ENCODE measurements around the gene BCOR. TPM values are rescaled to one million over a fixed set of nuclear protein-coding genes. Genes with fewer than 3 reads are reported as not detected.

Gene BCOR
- total RNA-seq, 1 donor from 2014 or later: 15.1 TPM

- DNase-seq: no peak
- Histone ChIP-seq H3K9me3 (replicated peaks) (peaks cover 14% of the 10 kb centered on the region), H3K4me3 (no peak overlapping the region), H3K27me3 (ENCODE audit: low read depth) (no peaks in the 10 kb centered on the region), H3K36me3 (no peaks in the 10 kb centered on the region), H3K27ac (replicated peaks) (no peak overlapping the region), H3K4me1 (no peaks in the 10 kb centered on the region)
- intact Hi-C loops (cut with micrococcal nuclease): no loop called here
- no peak for TF ChIP-seq CTCF (IDR thresholded peaks at IDR 0.05; ENCODE audit: borderline replicate concordance)
Observed at GRCh38 chrX:40039887-40040286, 57.9 kb downstream of the BCOR start.

GRCh38 chrX:40037367-40037766 is 60.4 kb downstream of the BCOR start:
- DNase-seq: no peak
- Histone ChIP-seq H3K4me1 (no peaks in the 10 kb centered on the region), H3K27ac (replicated peaks) (no peak overlapping the region), H3K9me3 (replicated peaks) (peaks cover 6% of the 10 kb centered on the region), H3K36me3 (no peaks in the 10 kb centered on the region), H3K27me3 (ENCODE audit: low read depth) (no peaks in the 10 kb centered on the region), H3K4me3 (no peak overlapping the region)
- intact Hi-C loops (cut with micrococcal nuclease): no loop called here
- no peak for TF ChIP-seq CTCF (IDR thresholded peaks at IDR 0.05; ENCODE audit: borderline replicate concordance)

- no peak for DNase-seq
- H3K27ac ChIP-seq (replicated peaks): no peak overlapping the region
- H3K4me1 ChIP-seq: no peaks in the 10 kb centered on the region
- no peak overlapping the region for H3K4me3 ChIP-seq
- intact Hi-C loops (cut with micrococcal nuclease): no loop called here
- H3K36me3 ChIP-seq: no peaks in the 10 kb centered on the region
- peaks cover 6% of the 10 kb centered on the region for H3K9me3 ChIP-seq (replicated peaks)
- no peaks in the 10 kb centered on the region for H3K27me3 ChIP-seq (ENCODE audit: low read depth)
- no peak for TF ChIP-seq CTCF (IDR thresholded peaks at IDR 0.05; ENCODE audit: borderline replicate concordance)
Observed at GRCh38 chrX:40035726-40036125, 62.0 kb downstream of the BCOR start.

GRCh38 chrX:40031911-40032310 is 65.8 kb downstream of the BCOR start:
- H3K9me3 ChIP-seq (replicated peaks): no peaks in the 10 kb centered on the region
- H3K27me3 ChIP-seq (ENCODE audit: low read depth): no peaks in the 10 kb centered on the region
- TF ChIP-seq CTCF (IDR thresholded peaks at IDR 0.05; ENCODE audit: borderline replicate concordance): no peak
- H3K36me3 ChIP-seq: no peaks in the 10 kb centered on the region
- no peak overlapping the region for H3K27ac ChIP-seq (replicated peaks)
- H3K4me3 ChIP-seq: no peak overlapping the region
- H3K4me1 ChIP-seq: no peaks in the 10 kb centered on the region
- DNase-seq: no peak
- intact Hi-C loops (cut with micrococcal nuclease): no loop called here

GRCh38 chrX:40030205-40030604 is 67.6 kb downstream of the BCOR start:
- Histone ChIP-seq H3K9me3 (replicated peaks) (no peaks in the 10 kb centered on the region), H3K27ac (replicated peaks) (no peak overlapping the region), H3K4me1 (no peaks in the 10 kb centered on the region), H3K36me3 (no peaks in the 10 kb centered on the region), H3K27me3 (ENCODE audit: low read depth) (no peaks in the 10 kb centered on the region), H3K4me3 (no peak overlapping the region)
- TF ChIP-seq CTCF (IDR thresholded peaks at IDR 0.05; ENCODE audit: borderline replicate concordance): no peak
- intact Hi-C loops (cut with micrococcal nuclease): no loop called here
- no peak for DNase-seq

GRCh38 chrX:40022421-40022820 is 75.3 kb downstream of the BCOR start:
- Histone ChIP-seq H3K9me3 (replicated peaks) (peaks cover 6% of the 10 kb centered on the region), H3K27me3 (ENCODE audit: low read depth) (no peaks in the 10 kb centered on the region), H3K4me3 (no peak overlapping the region), H3K4me1 (no peaks in the 10 kb centered on the region), H3K36me3 (no peaks in the 10 kb centered on the region), H3K27ac (replicated peaks) (no peak overlapping the region)
- TF ChIP-seq CTCF (IDR thresholded peaks at IDR 0.05; ENCODE audit: borderline replicate concordance): no peak
- intact Hi-C loops (cut with micrococcal nuclease): no loop called here
- DNase-seq: no peak

Measured in left ventricle myocardium inferior (tissue), 1 donor.